ENCODE results near the gene MYBPHL.

DNA sequence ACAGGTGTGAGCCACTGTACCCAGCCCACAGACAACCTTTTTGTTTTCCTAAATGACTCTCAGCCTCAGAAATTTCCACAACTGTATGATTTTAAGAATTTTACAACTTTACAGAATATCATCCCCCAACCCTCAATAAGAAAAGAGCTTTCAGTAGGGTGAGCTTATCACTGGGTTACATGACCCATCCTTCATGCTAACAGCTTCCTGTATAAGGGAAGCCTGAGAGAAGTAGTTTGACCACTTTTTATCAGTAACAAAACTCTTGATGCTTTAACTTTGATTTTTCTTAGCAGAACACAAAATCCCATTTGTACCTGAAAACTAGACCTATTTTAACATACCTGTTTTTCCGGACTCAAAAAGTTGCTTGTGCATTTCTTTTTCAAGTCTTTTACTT is 9.7 kb upstream of the MYBPHL start:
- TF ChIP-seq, protein P1, sequence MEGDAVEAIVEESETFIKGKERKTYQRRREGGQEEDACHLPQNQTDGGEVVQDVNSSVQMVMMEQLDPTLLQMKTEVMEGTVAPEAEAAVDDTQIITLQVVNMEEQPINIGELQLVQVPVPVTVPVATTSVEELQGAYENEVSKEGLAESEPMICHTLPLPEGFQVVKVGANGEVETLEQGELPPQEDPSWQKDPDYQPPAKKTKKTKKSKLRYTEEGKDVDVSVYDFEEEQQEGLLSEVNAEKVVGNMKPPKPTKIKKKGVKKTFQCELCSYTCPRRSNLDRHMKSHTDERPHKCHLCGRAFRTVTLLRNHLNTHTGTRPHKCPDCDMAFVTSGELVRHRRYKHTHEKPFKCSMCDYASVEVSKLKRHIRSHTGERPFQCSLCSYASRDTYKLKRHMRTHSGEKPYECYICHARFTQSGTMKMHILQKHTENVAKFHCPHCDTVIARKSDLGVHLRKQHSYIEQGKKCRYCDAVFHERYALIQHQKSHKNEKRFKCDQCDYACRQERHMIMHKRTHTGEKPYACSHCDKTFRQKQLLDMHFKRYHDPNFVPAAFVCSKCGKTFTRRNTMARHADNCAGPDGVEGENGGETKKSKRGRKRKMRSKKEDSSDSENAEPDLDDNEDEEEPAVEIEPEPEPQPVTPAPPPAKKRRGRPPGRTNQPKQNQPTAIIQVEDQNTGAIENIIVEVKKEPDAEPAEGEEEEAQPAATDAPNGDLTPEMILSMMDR (IDR thresholded peaks at IDR 0.05), result no peak
- TF ChIP-seq ZFX (IDR thresholded peaks at IDR 0.05; ENCODE audit: borderline replicate concordance), result no peak

Measured in 22Rv1 (cell line).